Sigmoid colon (tissue), 4 donors: Measurements from ENCODE around the gene C17orf107.

Experiments used
- EP300 ChIP-seq, 4 donors: sonication (generic); formaldehyde crosslinking; IDR thresholded peaks; one replicate each; pipeline ENCODE4 v1.6.1; 2017; ENCODE audit warnings: antibody characterized with exemption in 4 of 4
- POLR2A ChIP-seq, 2 donors: fragments of 450-650 bp; IDR thresholded peaks; one replicate each; pipeline ENCODE4 v1.6.1; 2016; ENCODE audit warnings: antibody characterized with exemption in 2 of 2, mild to moderate bottlenecking in 2 of 2, moderate library complexity in 2 of 2
- POLR2AphosphoS5 ChIP-seq, 4 donors: sonication (generic); formaldehyde crosslinking; IDR thresholded peaks; one replicate each; pipeline ENCODE4 v1.6.1; 2017; ENCODE audit warnings: antibody characterized with exemption in 4 of 4
- TF ChIP-seq, protein P1 (sequence below), 4 experiments: fragments of 450-650 bp in 3 of 4; fragments of 200-600 bp in 1 of 4; IDR thresholded peaks; one replicate each; pipeline ENCODE4 v1.5.1; 2016 to 2019; ENCODE audit warnings: antibody characterized with exemption in 4 of 4, mild to moderate bottlenecking in 3 of 4, moderate library complexity in 2 of 4

DNA sequence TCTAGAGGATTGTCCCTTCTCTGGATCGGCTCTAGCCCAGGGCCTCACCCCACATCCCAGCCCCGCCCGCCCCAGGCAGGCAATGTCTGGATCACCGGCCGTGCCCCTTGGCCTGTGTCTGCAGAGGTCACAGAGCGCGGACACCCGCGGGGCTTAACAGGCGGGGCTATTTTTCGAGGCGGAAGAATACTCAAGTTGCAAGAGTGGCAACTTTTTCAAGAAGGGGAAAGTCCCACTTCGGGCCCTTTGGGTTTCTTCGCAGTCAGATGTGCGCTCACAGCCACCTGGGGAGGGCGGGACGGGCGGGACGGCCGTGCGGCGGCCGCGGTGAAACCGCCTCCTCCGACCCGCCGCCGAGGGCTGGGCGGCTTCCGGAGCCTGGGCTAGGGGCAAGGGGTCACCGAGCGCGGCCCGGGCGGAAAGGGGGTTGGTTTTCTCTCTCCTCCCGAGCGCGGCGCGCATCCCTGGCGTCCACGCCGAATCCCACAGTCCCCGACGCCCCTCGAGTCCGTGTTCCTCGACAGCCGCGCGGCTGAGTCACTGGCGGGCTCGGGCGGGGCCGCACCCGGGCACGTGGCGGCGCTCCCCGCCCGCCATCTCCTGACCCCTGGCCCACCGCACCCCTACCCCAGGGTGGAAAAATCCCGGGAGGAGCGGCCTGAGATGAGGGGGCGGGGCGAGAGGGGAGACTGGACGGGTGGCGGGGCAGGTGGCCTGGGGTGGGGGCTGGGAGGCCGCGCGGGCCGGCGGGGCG, 50.2 kb downstream of the C17orf107 start:
- TF ChIP-seq POLR2AphosphoS5 (IDR thresholded peaks at IDR 0.05) = peak in 2 of 4 donors; percentile 40 to 42
- TF ChIP-seq, protein P1, sequence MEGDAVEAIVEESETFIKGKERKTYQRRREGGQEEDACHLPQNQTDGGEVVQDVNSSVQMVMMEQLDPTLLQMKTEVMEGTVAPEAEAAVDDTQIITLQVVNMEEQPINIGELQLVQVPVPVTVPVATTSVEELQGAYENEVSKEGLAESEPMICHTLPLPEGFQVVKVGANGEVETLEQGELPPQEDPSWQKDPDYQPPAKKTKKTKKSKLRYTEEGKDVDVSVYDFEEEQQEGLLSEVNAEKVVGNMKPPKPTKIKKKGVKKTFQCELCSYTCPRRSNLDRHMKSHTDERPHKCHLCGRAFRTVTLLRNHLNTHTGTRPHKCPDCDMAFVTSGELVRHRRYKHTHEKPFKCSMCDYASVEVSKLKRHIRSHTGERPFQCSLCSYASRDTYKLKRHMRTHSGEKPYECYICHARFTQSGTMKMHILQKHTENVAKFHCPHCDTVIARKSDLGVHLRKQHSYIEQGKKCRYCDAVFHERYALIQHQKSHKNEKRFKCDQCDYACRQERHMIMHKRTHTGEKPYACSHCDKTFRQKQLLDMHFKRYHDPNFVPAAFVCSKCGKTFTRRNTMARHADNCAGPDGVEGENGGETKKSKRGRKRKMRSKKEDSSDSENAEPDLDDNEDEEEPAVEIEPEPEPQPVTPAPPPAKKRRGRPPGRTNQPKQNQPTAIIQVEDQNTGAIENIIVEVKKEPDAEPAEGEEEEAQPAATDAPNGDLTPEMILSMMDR (IDR thresholded peaks at IDR 0.05) = no peak
- TF ChIP-seq POLR2A (IDR thresholded peaks at IDR 0.05) = no peak
- no peak for TF ChIP-seq EP300 (IDR thresholded peaks at IDR 0.05)
